Activated T-cell treated with anti-CD3 and anti-CD28 coated beads, Interleukin-2, amount 50 U/mL, for 1 hour (primary cell): ENCODE measurements around the gene OR9Q2.
"Not testable (repeated sequence)": the region's sequence is repeated elsewhere in the genome, so short reads cannot be mapped to it uniquely, and the experiment has no call there.

Experiments
- DNase-seq: peaks from one replicate; pipeline ENCODE4 v3.0.0-alpha.2; 2020

Gene OR9Q2

GRCh38 chr11:58188770-58189169, at the start of gene OR9Q2:
OR9Q2 (plus strand) TSS chr11:58189070; CDS start chr11:58190491, 1,421 bp downstream.
- no peak for DNase-seq

GRCh38 chr11:58142761-58143160, 46.1 kb upstream of the OR9Q2 start:
- no peak for DNase-seq

- no peak for DNase-seq
These were observed 36.1 kb upstream of the OR9Q2 start for GRCh38 chr11:58152781-58153180.

GRCh38 chr11:58164389-58164788, 24.5 kb upstream of the OR9Q2 start:
- DNase-seq: no peak

GRCh38 chr11:58164990-58165389, 23.9 kb upstream of the OR9Q2 start:
- no peak for DNase-seq

GRCh38 chr11:58165504-58166106, 23.3 kb upstream of the OR9Q2 start:
- no peak for DNase-seq

- no peak for DNase-seq
These were observed 11.3 kb upstream of the OR9Q2 start for GRCh38 chr11:58177409-58178054.

GRCh38 chr11:58178444-58178843, 10.4 kb upstream of the OR9Q2 start:
- DNase-seq: no peak

- DNase-seq: no peak
These were observed 9.2 kb upstream of the OR9Q2 start for GRCh38 chr11:58179648-58180047.

GRCh38 chr11:58186938-58187337, 1.9 kb upstream of the OR9Q2 start:
- no peak for DNase-seq

- no peak for DNase-seq
These were observed 3.4 kb downstream of the OR9Q2 start for GRCh38 chr11:58192229-58192628.

- no peak for DNase-seq
These were observed 4.5 kb downstream of the OR9Q2 start for GRCh38 chr11:58193391-58193790.

GRCh38 chr11:58195939-58196338, 7.1 kb downstream of the OR9Q2 start:
- no peak for DNase-seq

- no peak for DNase-seq
These were observed 10.4 kb downstream of the OR9Q2 start for GRCh38 chr11:58199271-58199670.

GRCh38 chr11:58204042-58204441, 15.2 kb downstream of the OR9Q2 start, which contains the start of gene OR1S2:
OR1S2 (minus strand) TSS chr11:58204142; CDS start chr11:58204142, 0 bp downstream.
- no peak for DNase-seq

- not testable (repeated sequence) for DNase-seq
These were observed 23.6 kb downstream of the OR9Q2 start, which contains the start of gene OR1S1 for GRCh38 chr11:58212420-58212819. OR1S1 (plus strand) TSS chr11:58212720.

GRCh38 chr11:58216476-58216875, 27.6 kb downstream of the OR9Q2 start:
- DNase-seq: no peak

- no peak for DNase-seq
These were observed 33.9 kb downstream of the OR9Q2 start for GRCh38 chr11:58222721-58223120.

- DNase-seq: no peak
These were observed 39.2 kb downstream of the OR9Q2 start for GRCh38 chr11:58227956-58228615.
